ENCODE data around the gene OR2S2.
A peak's percentile ranks its signal among the peaks of the same experiment; 100 is the strongest.

Gene OR2S2

DNA sequence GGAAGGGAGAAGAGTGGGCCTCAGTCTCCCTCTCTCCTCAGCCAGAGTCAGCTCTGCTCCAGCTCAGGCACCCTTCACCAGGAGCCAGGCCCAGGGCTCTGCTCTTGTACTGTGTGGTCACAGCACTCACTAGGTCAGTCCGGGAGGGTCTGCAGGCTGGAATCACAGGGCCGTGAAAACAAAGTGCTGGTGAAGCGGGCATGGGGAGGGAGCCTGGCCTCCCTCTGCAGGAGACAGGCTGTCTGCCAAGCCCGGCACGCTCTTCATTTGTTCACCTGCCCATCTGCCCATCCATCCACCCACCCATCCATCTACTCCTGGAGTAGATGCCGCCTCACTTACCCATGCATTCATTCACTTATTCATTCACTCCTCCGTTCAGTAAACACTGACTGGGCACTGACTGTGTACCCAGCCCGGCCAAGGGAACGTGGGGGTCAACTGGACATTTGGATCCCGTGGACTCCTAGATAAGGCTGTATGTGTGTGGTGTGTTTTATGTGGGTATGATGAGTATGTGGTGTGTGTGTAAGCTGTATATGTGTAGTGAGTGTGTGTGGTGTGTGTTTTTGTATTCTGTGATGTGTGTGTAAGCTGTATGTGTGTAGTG is 45.1 kb downstream of the OR2S2 start:
- in situ Hi-C loops (cut with HindIII; ENCODE audit: low pct_ligation_motif_present, low sequenced_read_pairs) = no loop called here

DNA sequence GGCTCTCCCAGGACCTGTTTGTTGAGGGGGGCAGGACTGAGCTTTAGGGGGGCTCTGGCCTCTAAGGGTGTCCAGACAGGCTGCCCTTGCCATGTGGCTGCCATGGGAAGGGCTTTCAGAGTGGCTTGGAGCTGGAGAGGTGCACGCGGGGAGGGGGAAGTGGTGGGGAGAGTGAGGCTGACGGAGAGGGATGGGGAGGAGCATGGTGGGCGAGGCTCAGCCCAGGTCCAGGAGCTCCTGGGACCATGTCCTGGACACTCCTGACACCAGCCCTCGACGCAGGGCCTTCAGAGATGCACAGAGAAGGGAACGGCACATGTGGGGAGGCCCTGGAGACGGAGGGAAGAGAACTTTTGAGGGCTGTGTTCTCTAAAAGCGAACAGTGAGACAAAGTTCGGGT is 46.3 kb downstream of the OR2S2 start:
- Histone ChIP-seq H3K27ac (no peak overlapping the region), H3K4me3 (ENCODE audit: low read depth, low read length) (no peak overlapping the region), H3K27me3 (replicated peaks) (no peaks in the 10 kb centered on the region), H3K36me3 (replicated peaks) (no peaks in the 10 kb centered on the region)
- TF ChIP-seq, protein P1, sequence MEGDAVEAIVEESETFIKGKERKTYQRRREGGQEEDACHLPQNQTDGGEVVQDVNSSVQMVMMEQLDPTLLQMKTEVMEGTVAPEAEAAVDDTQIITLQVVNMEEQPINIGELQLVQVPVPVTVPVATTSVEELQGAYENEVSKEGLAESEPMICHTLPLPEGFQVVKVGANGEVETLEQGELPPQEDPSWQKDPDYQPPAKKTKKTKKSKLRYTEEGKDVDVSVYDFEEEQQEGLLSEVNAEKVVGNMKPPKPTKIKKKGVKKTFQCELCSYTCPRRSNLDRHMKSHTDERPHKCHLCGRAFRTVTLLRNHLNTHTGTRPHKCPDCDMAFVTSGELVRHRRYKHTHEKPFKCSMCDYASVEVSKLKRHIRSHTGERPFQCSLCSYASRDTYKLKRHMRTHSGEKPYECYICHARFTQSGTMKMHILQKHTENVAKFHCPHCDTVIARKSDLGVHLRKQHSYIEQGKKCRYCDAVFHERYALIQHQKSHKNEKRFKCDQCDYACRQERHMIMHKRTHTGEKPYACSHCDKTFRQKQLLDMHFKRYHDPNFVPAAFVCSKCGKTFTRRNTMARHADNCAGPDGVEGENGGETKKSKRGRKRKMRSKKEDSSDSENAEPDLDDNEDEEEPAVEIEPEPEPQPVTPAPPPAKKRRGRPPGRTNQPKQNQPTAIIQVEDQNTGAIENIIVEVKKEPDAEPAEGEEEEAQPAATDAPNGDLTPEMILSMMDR (IDR thresholded peaks at IDR 0.05; ENCODE audit: low read depth, low read length, missing control alignments) = no peak
- DNase-seq = no peak
- in situ Hi-C loops (cut with HindIII; ENCODE audit: low pct_ligation_motif_present, low sequenced_read_pairs) = no loop called here

More for the DNA sequence above, 45.1 kb downstream of the OR2S2 start:
- H3K27ac ChIP-seq = no peak overlapping the region
- H3K27me3 ChIP-seq (replicated peaks) = no peaks in the 10 kb centered on the region
- no peaks in the 10 kb centered on the region for H3K36me3 ChIP-seq (replicated peaks)
- no peak overlapping the region for H3K4me3 ChIP-seq (ENCODE audit: low read depth, low read length)
- DNase-seq = no peak
- TF ChIP-seq, protein P1 (IDR thresholded peaks at IDR 0.05; ENCODE audit: low read depth, low read length, missing control alignments) = no peak

DNA sequence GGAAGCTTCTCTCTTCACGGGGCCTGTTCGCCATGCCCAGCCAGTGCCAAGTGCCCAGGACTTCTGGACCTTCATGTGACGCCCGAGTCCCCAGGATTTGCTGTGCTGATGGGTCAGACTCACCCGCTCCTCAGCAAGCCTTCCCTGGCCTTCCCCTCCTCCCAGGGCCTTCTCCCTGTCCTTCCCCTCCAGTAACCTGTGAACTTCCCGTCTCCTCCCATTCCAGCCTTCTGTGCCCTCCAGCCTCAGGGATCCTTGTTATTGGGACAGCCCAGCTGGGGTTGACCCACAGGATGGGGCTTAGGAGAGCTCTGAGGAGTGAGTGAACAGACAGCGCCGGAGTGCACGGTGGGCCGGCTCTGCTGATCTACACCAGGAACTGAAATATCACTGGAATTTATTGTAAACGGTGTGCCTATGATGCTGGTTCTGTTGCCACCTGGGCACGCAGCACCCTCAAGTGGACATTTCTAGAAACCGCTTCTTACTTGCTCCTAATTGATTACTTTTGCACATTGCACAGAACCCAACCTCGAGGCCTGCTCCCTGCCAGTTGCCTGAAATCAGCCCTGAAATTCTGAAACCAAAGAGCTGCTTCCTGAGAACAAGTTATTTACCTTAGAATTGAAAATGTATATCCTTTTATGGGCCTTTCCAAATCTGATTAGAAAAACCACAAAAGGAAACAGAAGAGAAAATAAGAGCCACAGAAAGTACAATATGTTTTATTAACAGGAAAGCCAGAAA is 47.2 kb downstream of the OR2S2 start:
- Histone ChIP-seq H3K4me3 (ENCODE audit: low read depth, low read length) (no peak overlapping the region), H3K27ac (no peak overlapping the region), H3K36me3 (replicated peaks) (no peaks in the 10 kb centered on the region), H3K27me3 (replicated peaks) (no peaks in the 10 kb centered on the region)
- in situ Hi-C loops (cut with HindIII; ENCODE audit: low pct_ligation_motif_present, low sequenced_read_pairs) = no loop called here
- TF ChIP-seq, protein P1 (IDR thresholded peaks at IDR 0.05; ENCODE audit: low read depth, low read length, missing control alignments) = peak; percentile 81
- peak; percentile 65 for DNase-seq

DNA sequence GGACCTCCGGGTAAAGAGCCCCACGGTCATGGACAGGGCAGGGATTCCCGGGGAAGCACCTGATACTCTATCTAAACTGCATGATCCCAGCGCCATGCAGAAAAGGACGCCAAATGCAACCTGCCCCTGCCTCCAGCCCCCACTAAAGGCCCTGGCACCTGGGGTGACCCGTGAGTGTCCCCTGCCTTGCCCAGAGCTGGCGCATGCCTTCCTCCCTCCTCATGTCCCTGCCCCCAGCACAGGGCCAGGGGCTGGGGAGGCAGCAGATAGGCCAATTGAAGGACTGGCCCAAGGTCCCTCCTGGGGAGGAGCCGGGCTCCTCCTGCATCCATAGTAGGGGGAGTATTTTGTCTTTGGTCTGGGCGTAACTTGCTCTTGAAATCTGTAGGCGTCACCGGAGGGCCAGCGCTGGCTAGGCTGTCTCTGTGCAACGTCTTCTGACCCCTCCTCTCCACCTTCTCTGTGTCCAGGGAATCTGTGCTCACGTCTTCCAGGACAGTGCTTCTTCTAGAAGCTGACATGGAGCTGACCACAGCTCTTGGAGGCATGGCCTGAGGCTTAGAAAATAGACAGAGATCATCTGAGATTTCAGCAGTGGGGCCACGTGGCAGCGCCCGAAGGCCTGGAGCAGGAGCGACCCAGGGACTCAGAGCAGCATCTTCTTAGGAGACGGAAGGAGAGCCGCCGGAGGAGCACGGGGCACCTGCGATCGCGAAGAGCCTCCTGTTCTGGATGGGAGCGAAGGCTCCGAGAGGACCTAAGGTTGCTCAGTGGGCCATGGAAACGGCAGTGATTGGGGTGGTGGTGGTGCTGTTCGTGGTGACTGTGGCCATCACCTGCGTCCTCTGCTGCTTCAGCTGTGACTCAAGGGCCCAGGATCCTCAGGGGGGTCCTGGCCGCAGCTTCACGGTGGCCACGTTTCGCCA is 48.0 kb downstream of the OR2S2 start:
- in situ Hi-C loops (cut with HindIII; ENCODE audit: low pct_ligation_motif_present, low sequenced_read_pairs) = no loop called here
- no peaks in the 10 kb centered on the region for H3K27me3 ChIP-seq (replicated peaks)
- H3K4me3 ChIP-seq (ENCODE audit: low read depth, low read length) = no peak overlapping the region
- H3K27ac ChIP-seq = no peak overlapping the region
- no peaks in the 10 kb centered on the region for H3K36me3 ChIP-seq (replicated peaks)
- TF ChIP-seq, protein P1 (IDR thresholded peaks at IDR 0.05; ENCODE audit: low read depth, low read length, missing control alignments) = no peak
- DNase-seq = no peak

DNA sequence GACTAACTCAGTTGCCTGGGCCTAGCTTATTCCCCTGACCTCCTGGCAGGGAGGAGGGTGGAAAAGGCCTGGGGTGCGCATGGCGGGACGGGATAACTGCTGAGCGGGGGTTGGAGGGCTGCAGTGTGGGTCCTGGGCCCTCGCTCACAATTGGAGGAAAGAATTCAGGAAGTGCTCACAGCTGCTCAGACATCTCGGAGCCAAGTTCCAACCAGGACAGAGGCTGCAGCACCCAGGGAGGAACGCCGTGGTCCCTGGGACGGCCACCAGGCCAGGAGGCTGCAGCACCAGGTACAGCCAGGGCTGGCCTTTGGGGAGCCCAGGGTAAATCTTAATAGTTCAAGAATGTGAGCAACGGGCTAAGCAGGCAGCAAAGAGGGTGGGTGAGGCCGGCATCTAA is 48.7 kb downstream of the OR2S2 start, which contains the start of gene SPAAR:
Gene SPAAR, plus strand, starts transcription at position 217 of the 400 bp plus-strand sequence. CDS start 974 bp downstream, outside the sequence.
- DNase-seq = no peak
- Histone ChIP-seq H3K27me3 (replicated peaks) (no peaks in the 10 kb centered on the region), H3K27ac (peak within 1 kb of the TSS; percentile 71), H3K36me3 (replicated peaks) (no peaks in the 10 kb centered on the region), H3K4me3 (ENCODE audit: low read depth, low read length) (no peak within 1 kb of the TSS)
- TF ChIP-seq, protein P1 (IDR thresholded peaks at IDR 0.05; ENCODE audit: low read depth, low read length, missing control alignments) = no peak
- in situ Hi-C loops (cut with HindIII; ENCODE audit: low pct_ligation_motif_present, low sequenced_read_pairs) = no loop called here

Data from brain microvascular endothelial cell (primary cell).